Caco-2 (cell line): ENCODE measurements around the gene TEFM. TPM values are rescaled to one million over a fixed set of nuclear protein-coding genes. Genes with fewer than 3 reads are reported as not detected.

Source experiments
- BruUV-seq: library from RNA; stranded (reverse); fragments of 400-500 nt; replicated peaks from 2 replicates; lab custom pipeline; 2021; lab: Mats Ljungman, UMichigan
- CTCF ChIA-PET: fragments of 300-600 bp; sonication (Branson Sonifier 250); formaldehyde crosslinking; loops from one replicate; lab custom pipeline; 2022; ENCODE audit warnings: antibody characterized with exemption; lab: Charles Lee
- POLR2A ChIA-PET: fragments of 300-600 bp; sonication (Branson Sonifier 250); formaldehyde crosslinking; loops from one replicate; lab custom pipeline; 2022; ENCODE audit warnings: antibody characterized with exemption; lab: Charles Lee
- DNase-seq, 2 experiments: peaks; one replicate each; pipeline versions ENCODE4 v3.0.0 to v3.0.0-alpha.2; 2020 to 2022
- H3K27me3 ChIP-seq: replicated peaks from 2 replicates; pipeline ENCODE4 v1.6.0; 2011; ENCODE audit warnings: low read length; ENCODE audit not compliant: control insufficient read depth, insufficient read depth
- H3K36me3 ChIP-seq: 2 replicates; pipeline ENCODE4 v1.5.1; 2011; ENCODE audit warnings: low read length; ENCODE audit not compliant: control insufficient read depth, insufficient read depth
- H3K4me1 ChIP-seq: fragments of 250-450 bp; sonication (Bioruptor Pico); 2 replicates; pipeline ENCODE4 v1.5.1; 2020; ENCODE audit warnings: mild to moderate bottlenecking
- H3K4me3 ChIP-seq: 2 replicates; pipeline ENCODE4 v1.5.1; 2011; ENCODE audit warnings: low read depth, mild to moderate bottlenecking, control low read depth, low read length
- H3K9me3 ChIP-seq: fragments of 250-450 bp; sonication (Bioruptor Pico); 2 replicates; pipeline ENCODE4 v1.5.1; 2020; ENCODE audit warnings: mild to moderate bottlenecking, moderate library complexity
- H3K27ac Mint-ChIP-seq: one replicate; pipeline ENCODE4 v1.8.0; 2022; ENCODE audit warnings: mixed read lengths; ENCODE audit not compliant: unreplicated experiment
- H3K27me3 Mint-ChIP-seq: one replicate; pipeline ENCODE4 v1.8.0; 2022; ENCODE audit warnings: mixed read lengths; ENCODE audit not compliant: insufficient read depth, unreplicated experiment
- H3K36me3 Mint-ChIP-seq: one replicate; pipeline ENCODE4 v1.8.0; 2022; ENCODE audit warnings: mild to moderate bottlenecking, mixed read lengths; ENCODE audit not compliant: insufficient read depth, unreplicated experiment
- H3K4me1 Mint-ChIP-seq: one replicate; pipeline ENCODE4 v1.8.0; 2022; ENCODE audit warnings: low read depth, mixed read lengths; ENCODE audit not compliant: unreplicated experiment
- H3K4me3 Mint-ChIP-seq: one replicate; pipeline ENCODE4 v1.8.0; 2022; ENCODE audit warnings: mild to moderate bottlenecking, moderate library complexity, mixed read lengths; ENCODE audit not compliant: unreplicated experiment
- H3K9me3 Mint-ChIP-seq: one replicate; pipeline ENCODE4 v1.8.0; 2022; ENCODE audit warnings: mixed read lengths; ENCODE audit not compliant: unreplicated experiment
- CTCF ChIP-seq, 2 experiments: fragments of 200-600 bp in 1 of 2; IDR thresholded peaks; 1 replicate in 1 of 2; 2 replicates in 1 of 2; pipeline versions ENCODE4 v1.5.1 to v1.8.0; 2011 to 2022; ENCODE audit warnings: antibody characterized with exemption in 1 of 2, control low read depth in 1 of 2, inconsistent platforms in 1 of 2, low read depth in 1 of 2, low read length in 1 of 2, mild to moderate bottlenecking in 1 of 2, moderate library complexity in 1 of 2; ENCODE audit not compliant: insufficient read depth in 1 of 2, severe bottlenecking in 1 of 2, unreplicated experiment in 1 of 2
- intact Hi-C: fragments of 100-400 bp; cut with micrococcal nuclease; formaldehyde crosslinking; loops from one replicate; pipeline ENCODE4 v1.10.0; 2022; ENCODE audit not compliant: unreplicated experiment
- total RNA-seq: library from RNA; stranded (reverse); gene quantifications from 2 replicates; pipeline ENCODE4 v1.2.3, GENCODE V29; 2022

TEFM gene
- total RNA-seq, 1 experiment from 2014 or later, result 16.8 TPM

- no peak overlapping the region for H3K4me3 Mint-ChIP-seq
- H3K4me1 Mint-ChIP-seq, result no peaks in the 10 kb centered on the region
- TF ChIP-seq CTCF (IDR thresholded peaks at IDR 0.05; ENCODE audit: insufficient read depth in 1 of 2, low read depth in 1 of 2, low read length in 1 of 2, severe bottlenecking in 1 of 2, unreplicated experiment in 1 of 2), result no peak
- H3K36me3 Mint-ChIP-seq, result no peaks in the 10 kb centered on the region
- H3K27ac Mint-ChIP-seq, result no peak overlapping the region
- ChIA-PET POLR2A (no interaction called here), CTCF (interaction anchor here (0.5 kb wide), 1 partner anchor 30 kb away, joined by 3 read pairs; no protein-coding TSS in a partner anchor)
- no TSS peak for BruUV-seq
- no peaks in the 10 kb centered on the region for H3K9me3 Mint-ChIP-seq
- peaks cover 3% of the 10 kb centered on the region for H3K27me3 Mint-ChIP-seq
- intact Hi-C loops, result loop anchor here (10.0 kb wide), 1 partner anchor 76 kb away; no protein-coding TSS in a partner anchor
- DNase-seq, result no peak
- Histone ChIP-seq H3K4me3 (no peak overlapping the region), H3K4me1 (no peaks in the 10 kb centered on the region), H3K9me3 (no peaks in the 10 kb centered on the region), H3K27me3 (no peaks in the 10 kb centered on the region), H3K36me3 (no peaks in the 10 kb centered on the region)
Measured at GRCh38 chr17:30929081-30929633, 23.1 kb upstream of the TEFM start.

GRCh38 chr17:30928584-30928983, 22.5 kb upstream of the TEFM start:
- TF ChIP-seq CTCF (IDR thresholded peaks at IDR 0.05; ENCODE audit: insufficient read depth in 1 of 2, low read depth in 1 of 2, low read length in 1 of 2, severe bottlenecking in 1 of 2, unreplicated experiment in 1 of 2), result no peak
- CTCF ChIA-PET, result interaction anchor here (0.5 kb wide), 1 partner anchor 29 kb away, joined by 3 read pairs; no protein-coding TSS in a partner anchor
- Histone ChIP-seq H3K4me1 (no peaks in the 10 kb centered on the region), H3K9me3 (no peaks in the 10 kb centered on the region), H3K4me3 (no peak overlapping the region), H3K36me3 (no peaks in the 10 kb centered on the region), H3K27me3 (no peaks in the 10 kb centered on the region)
- H3K4me1 Mint-ChIP-seq, result no peaks in the 10 kb centered on the region
- POLR2A ChIA-PET, result interaction anchor here (0.7 kb wide), 1 partner anchor 271 kb away, joined by 4 read pairs; no protein-coding TSS in a partner anchor
- no TSS peak for BruUV-seq
- H3K27me3 Mint-ChIP-seq, result peaks cover 3% of the 10 kb centered on the region
- no peak overlapping the region for H3K4me3 Mint-ChIP-seq
- intact Hi-C loops, result loop anchor here (10.0 kb wide), 1 partner anchor 76 kb away; no protein-coding TSS in a partner anchor
- no peak overlapping the region for H3K27ac Mint-ChIP-seq
- no peaks in the 10 kb centered on the region for H3K36me3 Mint-ChIP-seq
- no peaks in the 10 kb centered on the region for H3K9me3 Mint-ChIP-seq
- DNase-seq, result no peak

DNA sequence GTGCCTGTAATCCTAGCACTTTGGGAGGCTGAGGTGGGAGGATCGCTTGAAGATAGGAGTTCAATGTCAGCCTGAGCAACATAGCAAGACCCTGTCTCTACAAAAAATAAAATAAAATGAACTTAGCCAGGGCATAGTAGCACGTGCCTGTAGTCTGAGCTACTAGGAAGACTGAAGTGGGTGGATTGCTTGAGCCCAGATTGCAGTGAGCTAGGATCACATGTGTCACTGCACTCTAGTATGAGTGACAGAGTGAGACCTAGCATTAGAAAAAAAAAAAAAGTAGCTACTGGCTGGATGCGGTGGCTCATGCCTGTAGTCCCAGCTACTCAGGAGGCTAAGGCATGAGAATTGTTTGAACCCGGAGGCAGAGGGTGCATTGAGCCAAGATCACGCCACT, 21.7 kb upstream of the TEFM start:
- H3K4me3 Mint-ChIP-seq, result no peak overlapping the region
- POLR2A ChIA-PET, result interaction anchor here (0.7 kb wide), 1 partner anchor 271 kb away, joined by 4 read pairs; no protein-coding TSS in a partner anchor
- no peaks in the 10 kb centered on the region for H3K4me1 ChIP-seq
- peaks cover 3% of the 10 kb centered on the region for H3K4me1 Mint-ChIP-seq
- TF ChIP-seq CTCF (IDR thresholded peaks at IDR 0.05; ENCODE audit: insufficient read depth in 1 of 2, low read depth in 1 of 2, low read length in 1 of 2, severe bottlenecking in 1 of 2, unreplicated experiment in 1 of 2), result no peak
- no peaks in the 10 kb centered on the region for H3K36me3 ChIP-seq
- BruUV-seq, result no TSS peak
- DNase-seq, result no peak
- no peaks in the 10 kb centered on the region for H3K27me3 ChIP-seq
- H3K9me3 ChIP-seq, result no peaks in the 10 kb centered on the region
- peaks cover 3% of the 10 kb centered on the region for H3K36me3 Mint-ChIP-seq
- no peaks in the 10 kb centered on the region for H3K9me3 Mint-ChIP-seq
- no peak overlapping the region for H3K27ac Mint-ChIP-seq
- H3K4me3 ChIP-seq, result no peak overlapping the region
- H3K27me3 Mint-ChIP-seq, result peaks cover 5% of the 10 kb centered on the region
- CTCF ChIA-PET, result no interaction called here
- intact Hi-C loops, result loop anchor here (10.0 kb wide), 1 partner anchor 77 kb away; no protein-coding TSS in a partner anchor
